Choroid plexus epithelial cell (primary cell): ENCODE data around the gene VAC14.

Experiments used
- DNase-seq: peaks from one replicate; pipeline ENCODE4 v3.0.0-alpha.2; 2010; ENCODE audit warnings: low read depth
- H3K4me3 ChIP-seq: 2 replicates; pipeline ENCODE4 v1.5.1; 2011; ENCODE audit warnings: low read depth, mild to moderate bottlenecking, control low read depth, low read length, moderate library complexity
- CTCF ChIP-seq: conservative IDR thresholded peaks from 2 replicates; pipeline ENCODE4 v1.5.1; 2011; ENCODE audit warnings: low read depth, mild to moderate bottlenecking, control low read depth, inconsistent platforms, low read length, moderate library complexity

Gene VAC14

GRCh38 chr16:70769131-70769530 lies 31.8 kb downstream of the VAC14 start:
- DNase-seq: no peak
- no peak for TF ChIP-seq CTCF
- H3K4me3 ChIP-seq: no peak overlapping the region

GRCh38 chr16:70768203-70768580 lies 32.8 kb downstream of the VAC14 start:
- no peak for DNase-seq
- TF ChIP-seq CTCF: no peak
- no peak overlapping the region for H3K4me3 ChIP-seq

- DNase-seq: no peak
- TF ChIP-seq CTCF: no peak
- H3K4me3 ChIP-seq: no peak overlapping the region
These were observed 33.4 kb downstream of the VAC14 start for GRCh38 chr16:70767377-70768202.

- no peak for TF ChIP-seq CTCF
- H3K4me3 ChIP-seq: no peak overlapping the region
- no peak for DNase-seq
These were observed 34.3 kb downstream of the VAC14 start for GRCh38 chr16:70766658-70767057.

- no peak overlapping the region for H3K4me3 ChIP-seq
- TF ChIP-seq CTCF: no peak
- DNase-seq: no peak
These were observed 34.8 kb downstream of the VAC14 start for GRCh38 chr16:70766176-70766575.

- TF ChIP-seq CTCF: no peak
- no peak for DNase-seq
- no peak overlapping the region for H3K4me3 ChIP-seq
These were observed 35.5 kb downstream of the VAC14 start for GRCh38 chr16:70765491-70765890.

- no peak overlapping the region for H3K4me3 ChIP-seq
These were observed 36.3 kb downstream of the VAC14 start for GRCh38 chr16:70764632-70765031.

More at GRCh38 chr16:70764632-70765031, 36.3 kb downstream of the VAC14 start:
- no peak for DNase-seq
- no peak for TF ChIP-seq CTCF
